ENCODE data around the gene GPR17. TPM values are rescaled to one million over a fixed set of nuclear protein-coding genes. Genes with fewer than 3 reads are reported as not detected.
A peak's percentile ranks its signal among the peaks of the same experiment; 100 is the strongest.

GPR17 gene
- total RNA-seq, 1 donor from 2014 or later, result 6.4 TPM

DNA sequence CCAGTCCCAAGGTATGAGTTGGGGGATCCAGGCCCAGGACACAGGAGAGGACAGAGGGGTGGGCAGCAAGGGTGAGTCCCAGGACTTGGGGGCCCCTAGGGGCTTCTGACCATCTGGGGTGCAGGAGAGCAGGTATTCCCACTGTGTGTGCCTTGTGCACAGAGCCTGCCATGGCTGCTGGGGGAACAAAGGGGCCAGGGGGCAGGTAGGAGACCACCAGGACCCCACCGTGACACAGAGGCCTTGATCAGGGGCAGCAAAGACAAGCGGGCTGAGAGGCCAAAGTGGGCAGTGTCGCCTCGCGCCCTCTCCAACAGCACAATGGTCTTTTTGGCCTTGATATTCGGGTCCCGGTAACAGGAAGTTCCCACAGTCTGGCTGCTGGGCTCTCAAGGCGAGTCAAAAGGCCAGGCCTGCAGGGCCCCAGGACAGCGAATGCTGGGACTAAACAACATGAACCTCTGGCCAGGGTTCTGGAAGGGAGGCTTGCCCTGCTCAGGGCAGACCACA lies 12.3 kb upstream of the GPR17 start:
- Mint-ChIP-seq H3K4me3 (no peak overlapping the region), H3K27me3 (ENCODE audit: low read depth) (no peaks in the 10 kb centered on the region), H3K36me3 (ENCODE audit: low read depth) (no peaks in the 10 kb centered on the region), H3K27ac (ENCODE audit: unreplicated experiment) (peak overlapping the region; percentile 78), H3K9me3 (no peaks in the 10 kb centered on the region), H3K4me1 (peaks cover 13% of the 10 kb centered on the region)
- TF ChIP-seq, protein P1, sequence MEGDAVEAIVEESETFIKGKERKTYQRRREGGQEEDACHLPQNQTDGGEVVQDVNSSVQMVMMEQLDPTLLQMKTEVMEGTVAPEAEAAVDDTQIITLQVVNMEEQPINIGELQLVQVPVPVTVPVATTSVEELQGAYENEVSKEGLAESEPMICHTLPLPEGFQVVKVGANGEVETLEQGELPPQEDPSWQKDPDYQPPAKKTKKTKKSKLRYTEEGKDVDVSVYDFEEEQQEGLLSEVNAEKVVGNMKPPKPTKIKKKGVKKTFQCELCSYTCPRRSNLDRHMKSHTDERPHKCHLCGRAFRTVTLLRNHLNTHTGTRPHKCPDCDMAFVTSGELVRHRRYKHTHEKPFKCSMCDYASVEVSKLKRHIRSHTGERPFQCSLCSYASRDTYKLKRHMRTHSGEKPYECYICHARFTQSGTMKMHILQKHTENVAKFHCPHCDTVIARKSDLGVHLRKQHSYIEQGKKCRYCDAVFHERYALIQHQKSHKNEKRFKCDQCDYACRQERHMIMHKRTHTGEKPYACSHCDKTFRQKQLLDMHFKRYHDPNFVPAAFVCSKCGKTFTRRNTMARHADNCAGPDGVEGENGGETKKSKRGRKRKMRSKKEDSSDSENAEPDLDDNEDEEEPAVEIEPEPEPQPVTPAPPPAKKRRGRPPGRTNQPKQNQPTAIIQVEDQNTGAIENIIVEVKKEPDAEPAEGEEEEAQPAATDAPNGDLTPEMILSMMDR (conservative IDR thresholded peaks at IDR 0.05), result no peak
- no peak for DNase-seq (ENCODE audit: low read depth, low spot score)

DNA sequence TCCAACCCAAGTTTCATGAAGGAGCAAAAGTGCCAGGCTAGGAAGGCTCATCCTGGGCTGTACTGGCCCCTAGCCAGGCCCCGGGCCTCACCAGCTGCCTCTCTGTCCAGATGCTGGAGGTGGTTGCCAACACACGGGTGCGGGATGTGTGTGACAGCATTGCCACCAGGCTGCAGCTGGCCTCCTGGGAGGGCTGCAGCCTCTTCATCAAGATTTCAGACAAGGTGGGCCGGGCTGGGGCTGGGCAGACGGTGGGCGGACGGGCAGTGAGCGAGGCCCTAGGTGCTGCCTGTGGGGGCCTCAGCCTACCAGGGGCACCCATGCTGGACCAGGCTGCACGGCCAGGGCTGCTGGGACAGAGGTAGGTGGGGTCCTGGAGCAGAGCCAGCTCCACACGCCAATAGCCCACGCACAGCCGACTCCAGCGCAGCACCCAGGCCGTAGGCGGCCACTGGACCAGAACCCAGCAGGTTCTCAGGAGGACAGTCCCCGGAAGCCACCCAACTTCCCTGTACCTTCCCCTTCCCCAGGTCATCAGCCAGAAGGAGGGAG lies 11.8 kb upstream of the GPR17 start:
- H3K27me3 Mint-ChIP-seq (ENCODE audit: low read depth), result no peaks in the 10 kb centered on the region
- no peak overlapping the region for H3K4me3 Mint-ChIP-seq
- H3K4me1 Mint-ChIP-seq, result peaks cover 13% of the 10 kb centered on the region
- no peaks in the 10 kb centered on the region for H3K9me3 Mint-ChIP-seq
- peak overlapping the region; percentile 78 for H3K27ac Mint-ChIP-seq (ENCODE audit: unreplicated experiment)
- no peaks in the 10 kb centered on the region for H3K36me3 Mint-ChIP-seq (ENCODE audit: low read depth)
- TF ChIP-seq, protein P1 (conservative IDR thresholded peaks at IDR 0.05), result no peak
- no peak for DNase-seq (ENCODE audit: low read depth, low spot score)

DNA sequence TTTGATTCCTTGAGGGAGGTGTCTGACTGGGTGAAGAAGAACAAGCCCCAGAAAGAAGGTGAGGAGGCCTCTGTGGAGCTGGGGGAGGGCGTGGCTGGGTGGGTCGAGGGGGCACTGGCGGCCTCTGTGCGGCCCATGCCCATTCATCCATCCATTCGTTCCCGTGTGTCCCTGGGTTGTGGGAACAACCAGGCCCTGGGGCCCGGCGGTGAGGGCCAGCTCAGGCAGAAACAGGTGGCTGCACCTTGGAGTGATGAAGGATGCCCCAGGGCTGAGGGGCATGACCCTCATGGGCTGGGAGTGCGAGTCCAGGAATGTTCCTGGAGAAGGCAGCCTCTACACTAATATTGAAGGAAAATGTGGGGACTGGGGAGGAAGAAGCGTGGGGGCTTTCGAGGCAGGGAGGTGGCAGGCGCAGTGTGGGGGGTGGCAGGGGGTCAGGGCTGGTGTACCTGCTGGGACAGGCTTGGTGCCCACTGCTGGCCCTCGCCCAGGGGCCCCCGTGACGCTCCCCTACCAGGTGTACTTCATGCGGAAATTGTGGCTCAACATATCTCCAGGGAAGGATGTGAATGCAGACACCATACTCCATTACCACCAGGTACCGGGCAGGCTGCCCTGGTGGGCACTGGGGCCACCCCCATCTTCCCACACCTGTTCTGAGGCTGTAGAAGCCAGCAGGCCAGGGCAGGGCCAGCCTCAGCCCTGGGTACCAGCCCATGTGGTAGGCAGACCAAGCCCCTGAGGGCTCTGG lies 11.2 kb upstream of the GPR17 start:
- no peaks in the 10 kb centered on the region for H3K9me3 Mint-ChIP-seq
- no peaks in the 10 kb centered on the region for H3K36me3 Mint-ChIP-seq (ENCODE audit: low read depth)
- H3K4me3 Mint-ChIP-seq, result no peak overlapping the region
- H3K27me3 Mint-ChIP-seq (ENCODE audit: low read depth), result no peaks in the 10 kb centered on the region
- TF ChIP-seq, protein P1 (conservative IDR thresholded peaks at IDR 0.05), result no peak
- peaks cover 13% of the 10 kb centered on the region for H3K4me1 Mint-ChIP-seq
- no peak for DNase-seq (ENCODE audit: low read depth, low spot score)
- H3K27ac Mint-ChIP-seq (ENCODE audit: unreplicated experiment), result no peak overlapping the region

DNA sequence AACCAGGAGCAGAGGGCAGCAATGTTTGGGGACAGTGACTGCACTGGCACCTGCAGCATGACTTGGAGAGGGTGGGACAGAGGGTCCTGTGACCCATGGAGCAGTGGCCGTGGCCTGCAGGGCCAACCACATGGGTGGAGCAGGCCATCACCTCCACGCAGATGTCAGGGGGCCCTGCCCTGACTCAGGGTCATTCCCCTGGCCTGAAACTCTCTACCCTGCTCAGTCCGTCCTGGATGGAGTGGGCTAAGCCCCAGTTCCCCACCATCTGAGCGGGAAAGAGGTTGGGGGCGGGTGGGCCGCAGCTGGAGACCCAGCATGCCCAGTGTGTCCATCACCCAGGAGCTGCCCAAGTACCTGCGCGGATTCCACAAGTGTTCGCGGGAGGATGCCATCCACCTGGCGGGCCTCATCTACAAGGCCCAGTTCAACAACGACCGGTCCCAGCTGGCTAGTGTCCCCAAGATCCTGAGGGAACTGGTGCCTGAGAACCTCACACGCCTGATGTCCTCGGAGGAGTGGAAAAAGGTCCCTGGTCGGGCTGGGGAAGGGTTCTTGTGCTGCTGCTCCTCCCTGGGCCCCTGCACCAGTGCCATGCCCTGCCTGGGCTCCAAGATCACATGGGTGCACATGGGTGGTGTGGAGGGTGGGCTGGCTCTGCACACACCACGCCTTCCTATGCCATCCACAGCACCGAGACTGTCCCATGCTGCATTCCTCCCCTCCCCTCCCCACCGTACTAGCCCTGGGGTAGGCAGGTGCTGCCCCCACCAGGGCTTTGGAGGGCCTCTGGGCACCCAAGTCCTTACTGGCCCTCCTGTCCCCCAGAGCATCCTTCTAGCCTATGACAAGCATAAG lies 10.3 kb upstream of the GPR17 start:
- Mint-ChIP-seq H3K4me1 (peaks cover 13% of the 10 kb centered on the region), H3K4me3 (no peak overlapping the region), H3K27me3 (ENCODE audit: low read depth) (no peaks in the 10 kb centered on the region), H3K27ac (ENCODE audit: unreplicated experiment) (no peak overlapping the region), H3K36me3 (ENCODE audit: low read depth) (no peaks in the 10 kb centered on the region), H3K9me3 (no peaks in the 10 kb centered on the region)
- TF ChIP-seq, protein P1 (conservative IDR thresholded peaks at IDR 0.05), result no peak
- no peak for DNase-seq (ENCODE audit: low read depth, low spot score)
